ENCODE measurements around the gene PITPNM2. TPM values are rescaled to one million over a fixed set of nuclear protein-coding genes. Genes with fewer than 3 reads are reported as not detected.

PITPNM2 gene
- total and polyA plus RNA-seq, 9 of the 15 experiments (the other 6 are each of a cell fraction or from before 2014, with no cell fraction given) = 0.03 to 10.8 (median 2.9) TPM

DNA sequence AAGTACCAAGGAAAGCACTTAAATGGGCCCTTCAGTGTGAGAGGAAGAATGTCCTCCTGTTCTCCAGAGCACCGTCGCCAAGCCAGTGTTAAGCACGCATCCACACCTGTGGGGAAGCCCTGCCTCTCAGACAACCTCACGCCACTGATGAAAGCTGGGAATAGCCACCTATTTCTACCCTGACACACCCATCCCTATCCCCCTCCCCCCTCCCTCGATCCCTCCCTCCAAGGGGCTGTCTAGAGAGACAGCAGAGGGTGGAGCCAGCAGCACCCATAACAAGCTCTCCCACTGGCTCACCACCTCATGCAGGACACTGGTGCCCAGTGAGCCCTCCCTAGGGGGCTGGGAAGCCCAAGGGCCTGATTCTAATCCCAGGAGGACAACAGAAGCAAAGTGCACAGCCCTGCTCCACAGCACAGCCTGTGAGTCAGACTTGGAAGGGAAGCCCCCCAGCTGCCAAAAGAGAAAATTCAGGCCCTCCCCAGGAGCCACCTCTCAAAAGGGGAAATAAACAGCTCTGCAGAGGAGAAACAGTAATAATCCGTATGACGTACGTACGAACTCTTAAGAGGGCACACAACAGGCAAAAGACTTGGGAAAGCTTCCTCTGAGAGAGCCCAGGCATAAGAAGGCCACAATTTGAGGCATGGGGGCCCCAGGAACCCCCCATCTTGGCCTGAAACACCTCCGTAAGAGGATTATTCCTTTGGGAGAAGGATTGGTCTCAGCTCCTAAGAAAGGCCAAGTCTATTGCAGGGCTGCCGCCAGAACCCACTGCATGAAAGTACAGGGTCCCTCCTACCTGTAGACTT is 7.8 kb downstream of the PITPNM2 start:
- Histone ChIP-seq H4K20me1 (replicated peaks; ENCODE audit: control insufficient read depth, insufficient read depth, low read length) (0 out of 2 replicates have a peak, but pooled peaks cover 5% of the 10 kb centered on the region), H3K9ac (ENCODE audit: insufficient read depth in 1 of 2, low read depth in 2 of 2, low read length in 2 of 2) (peak overlapping the region in 1 of 2 experiments; percentile 68; a peak in 1 of 4 replicates), H3K4me1 (replicated peaks in 1 of 2; ENCODE audit: control insufficient read depth in 2 of 2, insufficient read depth in 2 of 2, low read length in 2 of 2) (peaks cover 11 to 36% of the 10 kb centered on the region in 2 experiments; a peak in 4 of 5 replicates), H3K27ac (ENCODE audit: extremely low read depth, low read depth, low read length) (no peak overlapping the region), H3K4me2 (ENCODE audit: insufficient read depth, low read length) (no peak overlapping the region), H3K79me2 (ENCODE audit: control insufficient read depth, insufficient read depth, low read length) (peaks cover 10% of the 10 kb centered on the region; the same call in 2 of the 3 replicates), H2AFZ (ENCODE audit: low read depth, low read length) (no peak overlapping the region), H3K4me3 (no peak overlapping the region), H3K36me3 (ENCODE audit: control insufficient read depth, insufficient read depth, low read length) (no peaks in the 10 kb centered on the region), H3K9me3 (replicated peaks; ENCODE audit: control insufficient read depth, insufficient read depth, low read depth, low read length) (no peaks in the 10 kb centered on the region), H3K27me3 (ENCODE audit: control insufficient read depth in 2 of 2, insufficient read depth in 2 of 2, low read length in 2 of 2) (no peaks in the 10 kb centered on the region), H3K9me1 (ENCODE audit: control insufficient read depth, insufficient read depth, low read length) (no peaks in the 10 kb centered on the region)
- ChIA-PET CTCF (ENCODE audit: low intra/inter-chr PET ratio) (no interaction called here), POLR2A (interaction anchor here (0.6 to 1.4 kb wide), 5 partner anchors 9 to 45 kb away, joined by 3 to 5 read pairs (median 4); no protein-coding TSS in a partner anchor)
- 75% methylated on average over 10 of the region's 11 CpGs for WGBS (ENCODE audit: insufficient coverage, low coverage, missing lambda C conversion rate)
- intact Hi-C loops (cut with micrococcal nuclease) = loop anchor here (10.0 kb wide), 1 partner anchor 158 kb away; the partner anchor contains the start of gene ARL6IP4
- in situ Hi-C loops (cut with MboI) = no loop called here
- peak; percentile 44 to 61 (median 56) for DNase-seq (ENCODE audit: extremely low read depth in 1 of 4, low spot score in 3 of 4)
- ATAC-seq = peak; percentile 78
- no peak for FAIRE-seq
- BruUV-seq (replicated peaks) = no TSS peak
- TF ChIP-seq, protein P1, sequence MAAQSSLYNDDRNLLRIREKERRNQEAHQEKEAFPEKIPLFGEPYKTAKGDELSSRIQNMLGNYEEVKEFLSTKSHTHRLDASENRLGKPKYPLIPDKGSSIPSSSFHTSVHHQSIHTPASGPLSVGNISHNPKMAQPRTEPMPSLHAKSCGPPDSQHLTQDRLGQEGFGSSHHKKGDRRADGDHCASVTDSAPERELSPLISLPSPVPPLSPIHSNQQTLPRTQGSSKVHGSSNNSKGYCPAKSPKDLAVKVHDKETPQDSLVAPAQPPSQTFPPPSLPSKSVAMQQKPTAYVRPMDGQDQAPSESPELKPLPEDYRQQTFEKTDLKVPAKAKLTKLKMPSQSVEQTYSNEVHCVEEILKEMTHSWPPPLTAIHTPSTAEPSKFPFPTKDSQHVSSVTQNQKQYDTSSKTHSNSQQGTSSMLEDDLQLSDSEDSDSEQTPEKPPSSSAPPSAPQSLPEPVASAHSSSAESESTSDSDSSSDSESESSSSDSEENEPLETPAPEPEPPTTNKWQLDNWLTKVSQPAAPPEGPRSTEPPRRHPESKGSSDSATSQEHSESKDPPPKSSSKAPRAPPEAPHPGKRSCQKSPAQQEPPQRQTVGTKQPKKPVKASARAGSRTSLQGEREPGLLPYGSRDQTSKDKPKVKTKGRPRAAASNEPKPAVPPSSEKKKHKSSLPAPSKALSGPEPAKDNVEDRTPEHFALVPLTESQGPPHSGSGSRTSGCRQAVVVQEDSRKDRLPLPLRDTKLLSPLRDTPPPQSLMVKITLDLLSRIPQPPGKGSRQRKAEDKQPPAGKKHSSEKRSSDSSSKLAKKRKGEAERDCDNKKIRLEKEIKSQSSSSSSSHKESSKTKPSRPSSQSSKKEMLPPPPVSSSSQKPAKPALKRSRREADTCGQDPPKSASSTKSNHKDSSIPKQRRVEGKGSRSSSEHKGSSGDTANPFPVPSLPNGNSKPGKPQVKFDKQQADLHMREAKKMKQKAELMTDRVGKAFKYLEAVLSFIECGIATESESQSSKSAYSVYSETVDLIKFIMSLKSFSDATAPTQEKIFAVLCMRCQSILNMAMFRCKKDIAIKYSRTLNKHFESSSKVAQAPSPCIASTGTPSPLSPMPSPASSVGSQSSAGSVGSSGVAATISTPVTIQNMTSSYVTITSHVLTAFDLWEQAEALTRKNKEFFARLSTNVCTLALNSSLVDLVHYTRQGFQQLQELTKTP (IDR thresholded peaks at IDR 0.05; ENCODE audit: low read depth in 1 of 2, partially characterized antibody in 2 of 2) = peak in 1 of 2 experiments; percentile 89
- TF ChIP-seq ZNF586 (CRISPR knock-in tag; conservative IDR thresholded peaks at IDR 0.05) (no peak), SMARCA5 (IDR thresholded peaks at IDR 0.05) (no peak), CCNT2 (IDR thresholded peaks at IDR 0.05; ENCODE audit: borderline replicate concordance, extremely low read depth, insufficient read length, low read depth, low read length) (no peak), RBBP5 (IDR thresholded peaks at IDR 0.05; ENCODE audit: borderline replicate concordance, insufficient read depth, low read length, poor library complexity, severe bottlenecking) (peak; percentile 17)
- TF ChIP-seq, protein P2, sequence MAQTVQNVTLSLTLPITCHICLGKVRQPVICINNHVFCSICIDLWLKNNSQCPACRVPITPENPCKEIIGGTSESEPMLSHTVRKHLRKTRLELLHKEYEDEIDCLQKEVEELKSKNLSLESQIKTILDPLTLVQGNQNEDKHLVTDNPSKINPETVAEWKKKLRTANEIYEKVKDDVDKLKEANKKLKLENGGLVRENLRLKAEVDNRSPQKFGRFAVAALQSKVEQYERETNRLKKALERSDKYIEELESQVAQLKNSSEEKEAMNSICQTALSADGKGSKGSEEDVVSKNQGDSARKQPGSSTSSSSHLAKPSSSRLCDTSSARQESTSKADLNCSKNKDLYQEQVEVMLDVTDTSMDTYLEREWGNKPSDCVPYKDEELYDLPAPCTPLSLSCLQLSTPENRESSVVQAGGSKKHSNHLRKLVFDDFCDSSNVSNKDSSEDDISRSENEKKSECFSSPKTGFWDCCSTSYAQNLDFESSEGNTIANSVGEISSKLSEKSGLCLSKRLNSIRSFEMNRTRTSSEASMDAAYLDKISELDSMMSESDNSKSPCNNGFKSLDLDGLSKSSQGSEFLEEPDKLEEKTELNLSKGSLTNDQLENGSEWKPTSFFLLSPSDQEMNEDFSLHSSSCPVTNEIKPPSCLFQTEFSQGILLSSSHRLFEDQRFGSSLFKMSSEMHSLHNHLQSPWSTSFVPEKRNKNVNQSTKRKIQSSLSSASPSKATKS (CRISPR knock-in tag; IDR thresholded peaks at IDR 0.05) = no peak
- TF ChIP-seq, protein P3, sequence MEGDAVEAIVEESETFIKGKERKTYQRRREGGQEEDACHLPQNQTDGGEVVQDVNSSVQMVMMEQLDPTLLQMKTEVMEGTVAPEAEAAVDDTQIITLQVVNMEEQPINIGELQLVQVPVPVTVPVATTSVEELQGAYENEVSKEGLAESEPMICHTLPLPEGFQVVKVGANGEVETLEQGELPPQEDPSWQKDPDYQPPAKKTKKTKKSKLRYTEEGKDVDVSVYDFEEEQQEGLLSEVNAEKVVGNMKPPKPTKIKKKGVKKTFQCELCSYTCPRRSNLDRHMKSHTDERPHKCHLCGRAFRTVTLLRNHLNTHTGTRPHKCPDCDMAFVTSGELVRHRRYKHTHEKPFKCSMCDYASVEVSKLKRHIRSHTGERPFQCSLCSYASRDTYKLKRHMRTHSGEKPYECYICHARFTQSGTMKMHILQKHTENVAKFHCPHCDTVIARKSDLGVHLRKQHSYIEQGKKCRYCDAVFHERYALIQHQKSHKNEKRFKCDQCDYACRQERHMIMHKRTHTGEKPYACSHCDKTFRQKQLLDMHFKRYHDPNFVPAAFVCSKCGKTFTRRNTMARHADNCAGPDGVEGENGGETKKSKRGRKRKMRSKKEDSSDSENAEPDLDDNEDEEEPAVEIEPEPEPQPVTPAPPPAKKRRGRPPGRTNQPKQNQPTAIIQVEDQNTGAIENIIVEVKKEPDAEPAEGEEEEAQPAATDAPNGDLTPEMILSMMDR (IDR thresholded peaks at IDR 0.05 in 2 of 3, conservative IDR thresholded peaks at IDR 0.05 in 1 of 3; ENCODE audit: insufficient read depth in 2 of 3, low read depth in 1 of 3, low read length in 3 of 3) = peak in 2 of 3 experiments; percentile 7 to 28; a peak in 2 of 6 replicates
- TF ChIP-seq, protein P4, sequence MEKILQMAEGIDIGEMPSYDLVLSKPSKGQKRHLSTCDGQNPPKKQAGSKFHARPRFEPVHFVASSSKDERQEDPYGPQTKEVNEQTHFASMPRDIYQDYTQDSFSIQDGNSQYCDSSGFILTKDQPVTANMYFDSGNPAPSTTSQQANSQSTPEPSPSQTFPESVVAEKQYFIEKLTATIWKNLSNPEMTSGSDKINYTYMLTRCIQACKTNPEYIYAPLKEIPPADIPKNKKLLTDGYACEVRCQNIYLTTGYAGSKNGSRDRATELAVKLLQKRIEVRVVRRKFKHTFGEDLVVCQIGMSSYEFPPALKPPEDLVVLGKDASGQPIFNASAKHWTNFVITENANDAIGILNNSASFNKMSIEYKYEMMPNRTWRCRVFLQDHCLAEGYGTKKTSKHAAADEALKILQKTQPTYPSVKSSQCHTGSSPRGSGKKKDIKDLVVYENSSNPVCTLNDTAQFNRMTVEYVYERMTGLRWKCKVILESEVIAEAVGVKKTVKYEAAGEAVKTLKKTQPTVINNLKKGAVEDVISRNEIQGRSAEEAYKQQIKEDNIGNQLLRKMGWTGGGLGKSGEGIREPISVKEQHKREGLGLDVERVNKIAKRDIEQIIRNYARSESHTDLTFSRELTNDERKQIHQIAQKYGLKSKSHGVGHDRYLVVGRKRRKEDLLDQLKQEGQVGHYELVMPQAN (IDR thresholded peaks at IDR 0.05; ENCODE audit: borderline replicate concordance) = no peak

Data from K562 (cell line).